Measurements from ENCODE around the gene INSC. TPM values are rescaled to one million over a fixed set of nuclear protein-coding genes. Genes with fewer than 3 reads are reported as not detected.

The INSC gene
- total and polyA plus RNA-seq, 2 of the 8 experiments (the other 6 are each of a cell fraction or from before 2014, with no cell fraction given) = 0.58 to 0.59 TPM

DNA sequence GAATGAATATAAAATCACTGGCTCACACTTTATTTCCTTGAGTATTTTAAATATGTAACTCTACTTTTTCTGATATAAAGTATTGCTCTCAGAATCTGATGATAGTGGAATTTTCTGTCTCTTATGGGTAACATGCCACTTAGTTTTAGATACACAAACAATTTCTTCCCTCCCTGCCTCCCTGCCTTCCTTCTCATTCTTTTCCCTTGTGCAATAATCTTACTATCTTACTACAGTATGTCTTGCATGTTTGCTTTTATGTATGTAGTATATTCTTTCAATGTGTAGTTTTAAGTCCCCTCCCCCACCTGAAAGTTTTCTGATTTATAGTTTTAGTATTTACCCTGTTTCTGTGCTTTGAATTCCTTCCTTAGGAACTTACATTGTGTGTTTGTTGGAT lies 48.4 kb downstream of the INSC start:
- no peak overlapping the region for H4K91ac ChIP-seq (replicated peaks; ENCODE audit: insufficient read length, low read length)
- no peak overlapping the region for H3K4me2 ChIP-seq (ENCODE audit: insufficient read depth in 1 of 2, low read depth in 2 of 2, low read length in 2 of 2)
- H3K79me2 ChIP-seq (ENCODE audit: control insufficient read depth in 1 of 2, insufficient read depth in 2 of 2, low read length in 2 of 2) = no peaks in the 10 kb centered on the region
- no peak overlapping the region for H3K9ac ChIP-seq (replicated peaks in 1 of 4; ENCODE audit: extremely low read depth in 1 of 4, low read depth in 3 of 4, low read length in 3 of 4)
- no peak overlapping the region for H2AK5ac ChIP-seq (ENCODE audit: low read depth, low read length)
- H3K79me1 ChIP-seq (ENCODE audit: low read depth, low read length) = no peaks in the 10 kb centered on the region
- TF ChIP-seq RFX5 (IDR thresholded peaks at IDR 0.05; ENCODE audit: borderline replicate concordance, low read depth, low read length) = no peak
- TF ChIP-seq ATF2 (IDR thresholded peaks at IDR 0.05; ENCODE audit: low read length) = no peak
- no peak for TF ChIP-seq SIRT6 (IDR thresholded peaks at IDR 0.05; ENCODE audit: low read length)
- no peak for TF ChIP-seq SP4 (IDR thresholded peaks at IDR 0.05; ENCODE audit: low read length)
- TF ChIP-seq EZH2 (IDR thresholded peaks at IDR 0.05; ENCODE audit: low read depth, low read length, severe bottlenecking) = no peak
- TF ChIP-seq CREB1 (IDR thresholded peaks at IDR 0.05) = no peak
- TF ChIP-seq CEBPB (IDR thresholded peaks at IDR 0.05; ENCODE audit: low read depth, low read length) = no peak
- TF ChIP-seq YY1 (IDR thresholded peaks at IDR 0.05; ENCODE audit: low read depth, low read length) = no peak
- H2BK12ac ChIP-seq (ENCODE audit: low read depth, low read length) = no peak overlapping the region
- no peak overlapping the region for H3K4ac ChIP-seq (replicated peaks; ENCODE audit: insufficient read length, low read depth, low read length)
- no peaks in the 10 kb centered on the region for H3K36me3 ChIP-seq (ENCODE audit: control insufficient read depth in 2 of 4, insufficient read depth in 4 of 4, low read length in 3 of 4)
- H3K9me3 ChIP-seq (ENCODE audit: insufficient read depth in 2 of 2, low read depth in 1 of 2, low read length in 1 of 2) = no peaks in the 10 kb centered on the region
- H2AFZ ChIP-seq (ENCODE audit: low read length) = no peak overlapping the region
- H2BK120ac ChIP-seq (replicated peaks; ENCODE audit: low read depth, low read length) = no peak overlapping the region
- ChIA-PET CTCF (ENCODE audit: partially characterized antibody) (interaction anchor here (5.3 to 7.8 kb wide), 2 partner anchors 19 to 63 kb away, joined by 81 to 107 read pairs; no protein-coding TSS in a partner anchor), POLR2A (ENCODE audit: partially characterized antibody) (interaction anchor here (1.6 kb wide), 1 partner anchor 20 kb away, joined by 3 read pairs; no protein-coding TSS in a partner anchor)
- H2BK5ac ChIP-seq (ENCODE audit: low read depth, low read length) = no peak overlapping the region
- H3K18ac ChIP-seq (ENCODE audit: extremely low read depth, low read length) = no peak overlapping the region
- no peak overlapping the region for H4K8ac ChIP-seq (ENCODE audit: extremely low read depth, insufficient read depth, low read length)
- DNase-seq (ENCODE audit: low read depth in 1 of 2, low spot score in 2 of 2) (no peak), FAIRE-seq (no peak)
- no peaks in the 10 kb centered on the region for H3K23me2 ChIP-seq (ENCODE audit: low read depth, low read length)
- no peak overlapping the region for H3K4me3 ChIP-seq (ENCODE audit: extremely low read depth in 1 of 4, insufficient read depth in 2 of 4, low read depth in 3 of 4, low read length in 4 of 4)
- H3K27me3 ChIP-seq (replicated peaks in 1 of 4; ENCODE audit: control insufficient read depth in 3 of 4, extremely low read depth in 1 of 4, insufficient read depth in 3 of 4, low read length in 3 of 4) = no peaks in the 10 kb centered on the region
- H2BK15ac ChIP-seq (ENCODE audit: low read length) = no peak overlapping the region
- no peak overlapping the region for H3K14ac ChIP-seq (ENCODE audit: insufficient read length)
- H2BK20ac ChIP-seq (ENCODE audit: low read length) = no peak overlapping the region
- H3K56ac ChIP-seq (replicated peaks; ENCODE audit: insufficient read length, low read depth, low read length) = no peak overlapping the region
- H3K23ac ChIP-seq (ENCODE audit: insufficient read length) = no peak overlapping the region
- H4K5ac ChIP-seq (ENCODE audit: insufficient read length, low read depth, low read length) = no peak overlapping the region
- no peaks in the 10 kb centered on the region for H3K4me1 ChIP-seq (replicated peaks in 1 of 4; ENCODE audit: control insufficient read depth in 3 of 4, insufficient read depth in 4 of 4, low read length in 3 of 4)
- H3K27ac ChIP-seq (ENCODE audit: low read depth, low read length) = no peak overlapping the region
- H4K20me1 ChIP-seq (replicated peaks in 1 of 2; ENCODE audit: control insufficient read depth in 1 of 2, insufficient read depth in 2 of 2, low read length in 2 of 2) = no peaks in the 10 kb centered on the region
